Measurements from ENCODE around the gene SGPP2. TPM values are rescaled to one million over a fixed set of nuclear protein-coding genes. Genes with fewer than 3 reads are reported as not detected.
A peak's percentile ranks its signal among the peaks of the same experiment; 100 is the strongest.

SGPP2 gene
- total and polyA plus RNA-seq, 12 donors, result 0.17 to 33.7 (median 12.4) TPM

- no peak for DNase-seq
- Histone ChIP-seq H3K36me3 (replicated peaks in 1 of 2) (no peaks in the 10 kb centered on the region), H3K4me3 (no peak overlapping the region), H3K4me1 (replicated peaks in 1 of 2) (no peaks in the 10 kb centered on the region), H3K9me3 (replicated peaks in 1 of 3) (no peaks in the 10 kb centered on the region), H3K27ac (no peak overlapping the region), H3K27me3 (no peaks in the 10 kb centered on the region)
- intact Hi-C loops (cut with DNase I), result no loop called here
- TF ChIP-seq POLR2A (IDR thresholded peaks at IDR 0.05), result no peak
- no peak for TF ChIP-seq CTCF (IDR thresholded peaks at IDR 0.05)
- WGBS, 4 donors, result 89 to 91% (median 91%) methylated on average over 4 of the region's 4 CpGs
Observed at GRCh38 chr2:222456479-222457077, 32.2 kb downstream of the SGPP2 start.

- WGBS, 4 donors, result 90 to 95% (median 93%) methylated on average over 10 of the region's 10 CpGs
- TF ChIP-seq POLR2A (IDR thresholded peaks at IDR 0.05) (no peak), CTCF (IDR thresholded peaks at IDR 0.05) (no peak)
- no peaks in the 10 kb centered on the region for H3K4me1 ChIP-seq (replicated peaks in 1 of 2)
- no peaks in the 10 kb centered on the region for H3K27me3 ChIP-seq
- H3K9me3 ChIP-seq (replicated peaks in 1 of 3), result no peaks in the 10 kb centered on the region
- intact Hi-C loops (cut with DNase I), result no loop called here
- DNase-seq, result no peak
- no peak overlapping the region for H3K4me3 ChIP-seq
- H3K36me3 ChIP-seq (replicated peaks in 1 of 2), result no peaks in the 10 kb centered on the region
- no peak overlapping the region for H3K27ac ChIP-seq
Observed at GRCh38 chr2:222459983-222460382, 35.6 kb downstream of the SGPP2 start.

GRCh38 chr2:222465746-222466145 is 41.4 kb downstream of the SGPP2 start:
- WGBS, 4 donors, result 58 to 65% (median 63%) methylated on average over 3 of the region's 3 CpGs
- H3K4me3 ChIP-seq, result no peak overlapping the region
- no peaks in the 10 kb centered on the region for H3K9me3 ChIP-seq (replicated peaks in 1 of 3)
- DNase-seq, result no peak
- H3K36me3 ChIP-seq (replicated peaks in 1 of 2), result no peaks in the 10 kb centered on the region
- peaks cover 6 to 10% of the 10 kb centered on the region in 2 donors for H3K4me1 ChIP-seq (replicated peaks in 1 of 2)
- TF ChIP-seq POLR2A (IDR thresholded peaks at IDR 0.05) (no peak), CTCF (IDR thresholded peaks at IDR 0.05) (no peak)
- intact Hi-C loops (cut with DNase I), result no loop called here
- H3K27ac ChIP-seq, result no peak overlapping the region
- no peaks in the 10 kb centered on the region for H3K27me3 ChIP-seq

GRCh38 chr2:222468346-222468745 is 44.0 kb downstream of the SGPP2 start:
- no peak for TF ChIP-seq CTCF (IDR thresholded peaks at IDR 0.05)
- TF ChIP-seq POLR2A (IDR thresholded peaks at IDR 0.05), result no peak
- intact Hi-C loops (cut with DNase I), result no loop called here
- H3K27me3 ChIP-seq, result no peaks in the 10 kb centered on the region
- no peak overlapping the region for H3K27ac ChIP-seq
- WGBS, 4 donors, result 35 to 61% (median 50%) methylated on average over 4 of the region's 4 CpGs
- H3K9me3 ChIP-seq (replicated peaks in 1 of 3), result no peaks in the 10 kb centered on the region
- H3K36me3 ChIP-seq (replicated peaks in 1 of 2), result no peaks in the 10 kb centered on the region
- no peak overlapping the region for H3K4me3 ChIP-seq
- peaks cover 6 to 16% of the 10 kb centered on the region in 2 donors for H3K4me1 ChIP-seq (replicated peaks in 1 of 2)
- DNase-seq, result peak; percentile 74 to 91 (median 85)

All from adrenal gland (tissue), 12 donors.